Measurements from ENCODE around the gene AFAP1.

AFAP1 gene

DNA sequence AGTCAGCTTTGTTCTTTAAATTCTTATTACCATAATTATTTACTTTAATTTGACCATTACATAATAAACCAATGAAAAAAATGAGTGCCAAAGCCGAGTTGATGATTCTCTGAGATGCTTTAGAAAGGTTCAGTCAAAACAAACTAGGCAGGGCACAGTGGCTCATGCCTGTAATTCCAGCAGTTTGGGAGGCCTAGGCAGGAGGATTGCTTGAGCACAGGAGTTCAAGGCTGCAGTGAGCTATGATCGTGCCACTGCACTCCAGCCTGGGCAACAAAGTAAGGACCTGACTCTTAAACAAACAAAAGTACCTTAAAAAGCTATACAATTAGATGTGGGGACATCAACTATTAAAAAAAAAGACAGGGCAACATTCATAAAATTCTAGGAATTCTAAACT is 75.0 kb downstream of the AFAP1 start:
- TF ChIP-seq, protein P1, sequence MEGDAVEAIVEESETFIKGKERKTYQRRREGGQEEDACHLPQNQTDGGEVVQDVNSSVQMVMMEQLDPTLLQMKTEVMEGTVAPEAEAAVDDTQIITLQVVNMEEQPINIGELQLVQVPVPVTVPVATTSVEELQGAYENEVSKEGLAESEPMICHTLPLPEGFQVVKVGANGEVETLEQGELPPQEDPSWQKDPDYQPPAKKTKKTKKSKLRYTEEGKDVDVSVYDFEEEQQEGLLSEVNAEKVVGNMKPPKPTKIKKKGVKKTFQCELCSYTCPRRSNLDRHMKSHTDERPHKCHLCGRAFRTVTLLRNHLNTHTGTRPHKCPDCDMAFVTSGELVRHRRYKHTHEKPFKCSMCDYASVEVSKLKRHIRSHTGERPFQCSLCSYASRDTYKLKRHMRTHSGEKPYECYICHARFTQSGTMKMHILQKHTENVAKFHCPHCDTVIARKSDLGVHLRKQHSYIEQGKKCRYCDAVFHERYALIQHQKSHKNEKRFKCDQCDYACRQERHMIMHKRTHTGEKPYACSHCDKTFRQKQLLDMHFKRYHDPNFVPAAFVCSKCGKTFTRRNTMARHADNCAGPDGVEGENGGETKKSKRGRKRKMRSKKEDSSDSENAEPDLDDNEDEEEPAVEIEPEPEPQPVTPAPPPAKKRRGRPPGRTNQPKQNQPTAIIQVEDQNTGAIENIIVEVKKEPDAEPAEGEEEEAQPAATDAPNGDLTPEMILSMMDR (IDR thresholded peaks at IDR 0.05): no peak
- Histone ChIP-seq H3K27ac (no peak overlapping the region), H3K4me3 (ENCODE audit: low read depth in 1 of 2, low read length in 1 of 2) (no peak overlapping the region), H3K4me1 (ENCODE audit: control insufficient read depth in 1 of 2, insufficient read depth in 1 of 2, low read depth in 1 of 2, low read length in 1 of 2) (no peaks in the 10 kb centered on the region), H3K36me3 (peaks cover 13% of the 10 kb centered on the region), H3K9me3 (no peaks in the 10 kb centered on the region), H3K27me3 (no peaks in the 10 kb centered on the region)

- Histone ChIP-seq H3K27me3 (no peaks in the 10 kb centered on the region), H3K9me3 (no peaks in the 10 kb centered on the region), H3K4me3 (ENCODE audit: low read depth in 1 of 2, low read length in 1 of 2) (no peak overlapping the region), H3K36me3 (peaks cover 13% of the 10 kb centered on the region), H3K27ac (no peak overlapping the region), H3K4me1 (ENCODE audit: control insufficient read depth in 1 of 2, insufficient read depth in 1 of 2, low read depth in 1 of 2, low read length in 1 of 2) (no peaks in the 10 kb centered on the region)
- TF ChIP-seq, protein P1 (IDR thresholded peaks at IDR 0.05): no peak
Measured at GRCh38 chr4:7863911-7864681, 75.6 kb downstream of the AFAP1 start.

- TF ChIP-seq, protein P1 (IDR thresholded peaks at IDR 0.05): no peak
- Histone ChIP-seq H3K4me3 (ENCODE audit: low read depth in 1 of 2, low read length in 1 of 2) (no peak overlapping the region), H3K27ac (no peak overlapping the region), H3K27me3 (no peaks in the 10 kb centered on the region), H3K4me1 (ENCODE audit: control insufficient read depth in 1 of 2, insufficient read depth in 1 of 2, low read depth in 1 of 2, low read length in 1 of 2) (no peaks in the 10 kb centered on the region), H3K36me3 (peaks cover 6% of the 10 kb centered on the region), H3K9me3 (no peaks in the 10 kb centered on the region)
Measured at GRCh38 chr4:7862561-7863192, 77.0 kb downstream of the AFAP1 start.

GRCh38 chr4:7861440-7861881 is 78.2 kb downstream of the AFAP1 start:
- Histone ChIP-seq H3K27ac (no peak overlapping the region), H3K27me3 (no peaks in the 10 kb centered on the region), H3K4me3 (ENCODE audit: low read depth in 1 of 2, low read length in 1 of 2) (no peak overlapping the region), H3K4me1 (ENCODE audit: control insufficient read depth in 1 of 2, insufficient read depth in 1 of 2, low read depth in 1 of 2, low read length in 1 of 2) (no peaks in the 10 kb centered on the region), H3K9me3 (no peaks in the 10 kb centered on the region), H3K36me3 (no peaks in the 10 kb centered on the region)
- TF ChIP-seq, protein P1 (IDR thresholded peaks at IDR 0.05): no peak

DNA sequence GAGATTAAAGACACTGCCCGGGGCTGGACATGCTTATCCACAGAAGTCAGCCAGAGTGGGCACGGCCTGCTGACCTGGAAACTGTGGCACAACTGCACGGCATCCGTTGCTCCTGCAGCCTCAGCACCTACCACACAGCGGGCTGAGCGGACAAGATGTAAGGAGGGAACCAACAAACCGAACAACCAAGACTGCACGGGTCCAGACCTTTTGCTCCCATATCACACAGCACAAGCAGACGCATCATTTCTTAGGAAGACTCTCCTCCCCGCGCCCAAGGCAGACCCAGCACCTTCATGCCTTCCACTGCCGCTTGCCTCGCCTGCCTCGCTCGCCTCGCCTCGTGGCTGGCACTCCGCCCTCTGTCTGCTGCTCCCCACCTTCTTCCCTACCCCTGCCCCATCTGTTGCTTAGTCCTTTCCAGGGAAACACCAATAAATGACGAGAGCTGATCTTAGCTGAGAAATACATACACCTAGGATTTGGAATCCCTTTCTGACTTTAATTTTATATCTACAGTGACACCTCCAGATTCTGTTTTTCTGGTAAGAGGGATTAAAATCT is 79.0 kb downstream of the AFAP1 start:
- Histone ChIP-seq H3K27me3 (no peaks in the 10 kb centered on the region), H3K27ac (no peak overlapping the region), H3K36me3 (no peaks in the 10 kb centered on the region), H3K4me3 (ENCODE audit: low read depth in 1 of 2, low read length in 1 of 2) (no peak overlapping the region), H3K9me3 (no peaks in the 10 kb centered on the region), H3K4me1 (ENCODE audit: control insufficient read depth in 1 of 2, insufficient read depth in 1 of 2, low read depth in 1 of 2, low read length in 1 of 2) (no peaks in the 10 kb centered on the region)
- TF ChIP-seq, protein P1 (IDR thresholded peaks at IDR 0.05): no peak
